Measurements from ENCODE around the gene OLFML1. TPM values are rescaled to one million over a fixed set of nuclear protein-coding genes. Genes with fewer than 3 reads are reported as not detected.

The OLFML1 gene
- total and polyA plus RNA-seq, 8 donors = 28.8 to 63.4 (median 45.3) TPM

DNA sequence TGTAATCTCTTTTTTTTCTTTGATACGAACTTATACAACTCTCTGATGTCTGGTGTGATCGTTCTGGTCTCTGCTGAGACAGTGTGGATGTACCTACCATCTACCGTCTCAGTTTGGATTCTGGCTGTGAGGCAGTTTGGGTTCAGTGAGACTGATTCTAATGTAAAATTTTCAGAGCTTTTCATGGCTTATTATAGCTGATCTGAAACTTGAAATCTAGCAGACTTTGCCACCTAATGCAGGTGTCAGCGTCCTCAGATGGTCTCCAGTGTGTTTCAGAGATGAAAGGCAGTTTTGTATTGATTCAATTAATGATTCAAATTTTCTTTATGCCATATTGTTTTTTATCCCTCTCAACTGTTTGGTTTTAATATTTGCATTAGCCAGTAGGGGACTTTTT lies 64.4 kb downstream of the OLFML1 start:
- DNase-seq = no peak
- Histone ChIP-seq H3K4me3 (no peak overlapping the region), H3K36me3 (no peaks in the 10 kb centered on the region), H3K27me3 (no peaks in the 10 kb centered on the region), H3K9me3 (no peaks in the 10 kb centered on the region), H3K27ac (no peak overlapping the region), H3K4me1 (no peaks in the 10 kb centered on the region)
- no peak for ATAC-seq
- TF ChIP-seq, protein P1, sequence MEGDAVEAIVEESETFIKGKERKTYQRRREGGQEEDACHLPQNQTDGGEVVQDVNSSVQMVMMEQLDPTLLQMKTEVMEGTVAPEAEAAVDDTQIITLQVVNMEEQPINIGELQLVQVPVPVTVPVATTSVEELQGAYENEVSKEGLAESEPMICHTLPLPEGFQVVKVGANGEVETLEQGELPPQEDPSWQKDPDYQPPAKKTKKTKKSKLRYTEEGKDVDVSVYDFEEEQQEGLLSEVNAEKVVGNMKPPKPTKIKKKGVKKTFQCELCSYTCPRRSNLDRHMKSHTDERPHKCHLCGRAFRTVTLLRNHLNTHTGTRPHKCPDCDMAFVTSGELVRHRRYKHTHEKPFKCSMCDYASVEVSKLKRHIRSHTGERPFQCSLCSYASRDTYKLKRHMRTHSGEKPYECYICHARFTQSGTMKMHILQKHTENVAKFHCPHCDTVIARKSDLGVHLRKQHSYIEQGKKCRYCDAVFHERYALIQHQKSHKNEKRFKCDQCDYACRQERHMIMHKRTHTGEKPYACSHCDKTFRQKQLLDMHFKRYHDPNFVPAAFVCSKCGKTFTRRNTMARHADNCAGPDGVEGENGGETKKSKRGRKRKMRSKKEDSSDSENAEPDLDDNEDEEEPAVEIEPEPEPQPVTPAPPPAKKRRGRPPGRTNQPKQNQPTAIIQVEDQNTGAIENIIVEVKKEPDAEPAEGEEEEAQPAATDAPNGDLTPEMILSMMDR (IDR thresholded peaks at IDR 0.05) = no peak
- intact Hi-C loops (cut with DNase I) = no loop called here

DNA sequence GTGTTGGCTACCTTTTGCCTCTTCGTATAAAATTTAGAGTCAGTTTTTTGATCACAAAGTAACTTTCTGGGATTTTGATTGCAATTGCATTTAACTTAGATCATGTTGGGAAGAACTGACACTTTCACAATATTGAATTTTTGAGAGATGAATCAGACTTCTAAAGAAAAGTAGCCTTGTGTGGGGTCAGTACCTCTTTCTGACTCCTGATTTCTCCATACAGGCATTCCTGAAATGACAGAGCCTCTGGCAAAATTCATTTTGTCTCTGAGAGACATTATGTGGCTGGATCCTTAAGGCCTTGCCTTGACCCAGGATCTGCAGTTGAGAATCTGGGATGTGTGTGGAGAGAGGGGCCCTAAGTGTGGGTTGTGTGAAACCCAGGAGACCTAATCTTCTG lies 66.3 kb downstream of the OLFML1 start:
- TF ChIP-seq, protein P1 (IDR thresholded peaks at IDR 0.05) = no peak
- no peaks in the 10 kb centered on the region for H3K4me1 ChIP-seq
- intact Hi-C loops (cut with DNase I) = no loop called here
- no peak overlapping the region for H3K4me3 ChIP-seq
- no peak for ATAC-seq
- DNase-seq = no peak
- H3K27ac ChIP-seq = no peak overlapping the region
- H3K27me3 ChIP-seq = no peaks in the 10 kb centered on the region
- H3K9me3 ChIP-seq = no peaks in the 10 kb centered on the region
- H3K36me3 ChIP-seq = no peaks in the 10 kb centered on the region

DNA sequence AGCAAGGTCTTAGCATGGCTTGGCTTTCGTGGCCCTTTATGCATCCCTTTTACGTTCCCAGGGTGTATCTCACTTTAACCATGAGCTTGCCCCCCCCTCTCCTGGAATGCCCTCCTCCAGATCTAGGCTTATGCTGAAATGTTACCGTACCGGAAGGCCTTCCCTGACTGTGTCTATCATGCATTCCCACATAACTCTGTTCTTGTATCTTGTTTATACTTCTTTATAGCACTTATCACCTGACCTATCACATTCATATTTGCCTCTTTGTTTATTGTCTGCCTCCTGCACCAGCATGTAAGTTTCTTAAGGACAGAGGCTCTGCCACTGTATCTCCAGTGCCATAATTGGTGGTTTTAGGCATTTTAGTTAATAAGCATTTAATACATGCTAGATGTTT lies 67.4 kb downstream of the OLFML1 start:
- Histone ChIP-seq H3K9me3 (no peaks in the 10 kb centered on the region), H3K27me3 (no peaks in the 10 kb centered on the region), H3K36me3 (no peaks in the 10 kb centered on the region), H3K4me1 (no peaks in the 10 kb centered on the region), H3K27ac (no peak overlapping the region), H3K4me3 (no peak overlapping the region)
- intact Hi-C loops (cut with DNase I) = no loop called here
- TF ChIP-seq, protein P1 (IDR thresholded peaks at IDR 0.05) = no peak
- DNase-seq = no peak
- ATAC-seq = no peak

DNA sequence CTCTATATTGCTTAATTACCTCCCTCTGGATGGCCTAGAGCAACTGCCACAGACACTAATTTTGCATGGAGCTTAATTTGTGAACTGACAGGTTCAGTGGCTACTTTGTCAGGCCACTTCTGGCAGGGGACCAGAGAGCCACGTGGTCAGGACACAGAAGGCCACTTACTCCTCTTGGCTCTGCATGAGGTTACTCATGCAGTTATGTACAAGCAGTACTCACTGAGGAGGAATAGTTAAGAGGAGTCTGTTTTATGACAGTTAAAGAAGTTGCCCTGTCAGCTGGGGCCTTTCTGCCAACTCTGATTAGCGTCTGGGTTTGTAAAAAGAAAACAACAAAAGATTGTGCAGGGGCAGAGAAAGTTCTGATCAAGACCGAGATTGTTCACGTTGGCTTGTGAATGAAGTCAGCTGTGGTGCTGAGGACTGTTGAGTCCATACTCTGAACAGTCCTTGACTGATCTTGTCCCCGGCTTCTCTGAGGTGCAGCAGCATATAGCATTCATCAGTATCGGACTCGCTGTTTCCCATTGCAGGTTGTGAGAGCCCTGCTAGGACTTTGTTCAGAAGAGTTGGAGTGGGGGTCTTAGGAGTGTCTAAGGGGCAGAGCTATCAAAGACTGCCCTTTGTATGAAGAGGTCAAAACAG lies 69.9 kb downstream of the OLFML1 start:
- DNase-seq (no peak), ATAC-seq (peak; percentile 71)
- TF ChIP-seq, protein P1 (IDR thresholded peaks at IDR 0.05) = no peak

DNA sequence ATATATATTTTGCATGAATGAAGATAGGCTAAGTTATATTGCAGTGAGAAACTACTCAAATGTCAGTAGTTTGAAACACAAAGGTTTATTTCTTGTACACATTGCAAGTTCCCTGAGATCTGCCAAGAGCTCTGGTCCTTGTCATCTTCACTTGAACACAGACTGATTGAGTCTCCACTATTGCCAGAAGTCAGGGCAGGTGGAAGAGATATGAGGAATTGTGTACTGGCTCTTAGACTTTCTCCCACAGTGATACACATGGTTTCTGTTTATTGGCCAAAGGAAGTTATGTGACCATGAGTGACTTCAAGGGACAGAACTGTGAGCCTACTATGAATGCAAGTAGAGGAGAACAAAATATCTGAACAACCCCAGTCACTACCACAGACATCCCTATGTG lies 72.7 kb downstream of the OLFML1 start:
- intact Hi-C loops (cut with DNase I) = no loop called here
- H3K36me3 ChIP-seq = no peaks in the 10 kb centered on the region
- ATAC-seq = no peak
- H3K27me3 ChIP-seq = no peaks in the 10 kb centered on the region
- no peak for DNase-seq
- no peaks in the 10 kb centered on the region for H3K9me3 ChIP-seq
- no peaks in the 10 kb centered on the region for H3K4me1 ChIP-seq
- no peak overlapping the region for H3K4me3 ChIP-seq
- no peak overlapping the region for H3K27ac ChIP-seq
- TF ChIP-seq, protein P1 (IDR thresholded peaks at IDR 0.05) = no peak

More for the DNA sequence above, 69.9 kb downstream of the OLFML1 start:
- Histone ChIP-seq H3K27ac (no peak overlapping the region), H3K36me3 (no peaks in the 10 kb centered on the region), H3K27me3 (no peaks in the 10 kb centered on the region), H3K4me3 (no peak overlapping the region), H3K4me1 (no peaks in the 10 kb centered on the region), H3K9me3 (no peaks in the 10 kb centered on the region)
- intact Hi-C loops (cut with DNase I) = no loop called here

Measured in left lung (tissue), 10 donors.